GM23248 (cell line): Measurements from ENCODE around the gene SCN4A. TPM values are rescaled to one million over a fixed set of nuclear protein-coding genes. Genes with fewer than 3 reads are reported as not detected.

Source experiments
- DNase-seq: peaks from one replicate; pipeline ENCODE4 v3.0.0-alpha.2; 2015
- H2AFZ ChIP-seq: fragments of 200-600 bp; sonication (generic); 2 replicates; pipeline ENCODE4 v1.6.1; 2016; ENCODE audit warnings: antibody characterized with exemption
- H3F3A ChIP-seq: fragments of 200-600 bp; sonication (generic); 2 replicates; pipeline ENCODE4 v1.6.1; 2016; ENCODE audit warnings: mild to moderate bottlenecking, antibody characterized with exemption, mixed run types; ENCODE audit not compliant: insufficient read depth
- H3K27ac ChIP-seq: fragments of 200-600 bp; sonication (generic); 2 replicates; pipeline ENCODE4 v1.5.1; 2016; ENCODE audit warnings: mild to moderate bottlenecking
- H3K27me3 ChIP-seq: fragments of 200-600 bp; sonication (generic); replicated peaks from 2 replicates; pipeline ENCODE4 v1.6.1; 2016; ENCODE audit warnings: mild to moderate bottlenecking; ENCODE audit not compliant: insufficient read depth
- H3K36me3 ChIP-seq: fragments of 200-600 bp; sonication (generic); 2 replicates; pipeline ENCODE4 v1.6.1; 2016; ENCODE audit warnings: low read depth, mild to moderate bottlenecking
- H3K4me1 ChIP-seq: fragments of 200-600 bp; sonication (generic); 2 replicates; pipeline ENCODE4 v1.6.1; 2016; ENCODE audit warnings: mild to moderate bottlenecking; ENCODE audit not compliant: insufficient read depth
- H3K4me2 ChIP-seq: fragments of 200-600 bp; sonication (generic); one replicate; pipeline ENCODE4 v1.6.1; 2016; ENCODE audit warnings: mild to moderate bottlenecking; ENCODE audit not compliant: unreplicated experiment
- H3K4me3 ChIP-seq: fragments of 200-600 bp; sonication (generic); 2 replicates; pipeline ENCODE4 v1.5.1; 2016; ENCODE audit warnings: mild to moderate bottlenecking
- H3K79me2 ChIP-seq: fragments of 200-600 bp; sonication (generic); 2 replicates; pipeline ENCODE4 v1.6.1; 2016; ENCODE audit warnings: mild to moderate bottlenecking; ENCODE audit not compliant: insufficient read depth
- H3K9ac ChIP-seq: fragments of 200-600 bp; sonication (generic); 2 replicates; pipeline ENCODE4 v1.6.1; 2016; ENCODE audit warnings: mild to moderate bottlenecking
- H3K9me2 ChIP-seq: fragments of 200-600 bp; sonication (generic); 2 replicates; pipeline ENCODE4 v1.6.1; 2016; ENCODE audit warnings: mixed run types, mild to moderate bottlenecking, moderate library complexity; ENCODE audit not compliant: insufficient read depth
- H3K9me3 ChIP-seq: fragments of 200-600 bp; sonication (generic); one replicate; pipeline ENCODE4 v1.6.1; 2017; ENCODE audit warnings: low read depth
- H4K20me1 ChIP-seq: fragments of 200-600 bp; sonication (generic); 2 replicates; pipeline ENCODE4 v1.6.0; 2016; ENCODE audit not compliant: insufficient read depth
- EZH2 ChIP-seq: fragments of 200-600 bp; sonication (generic); IDR thresholded peaks from 2 replicates; pipeline ENCODE4 v1.6.1; 2018; ENCODE audit warnings: antibody characterized with exemption, mild to moderate bottlenecking; ENCODE audit not compliant: insufficient read depth, poor library complexity, severe bottlenecking
- EZH2phosphoT487 ChIP-seq: fragments of 200-600 bp; sonication (generic); IDR thresholded peaks from 2 replicates; pipeline ENCODE4 v1.6.1; 2018; ENCODE audit warnings: antibody characterized with exemption, moderate library complexity, mild to moderate bottlenecking, low read depth; ENCODE audit not compliant: insufficient read depth
- WGBS, 2 experiments: methylation state at CpG; one replicate each; pipeline ENCODE4 v1.1.6; 2015 to 2017; ENCODE audit warnings: low lambda C conversion rate in 2 of 2, low coverage in 1 of 2; ENCODE audit errors: missing lambda C conversion rate in 2 of 2; 5-methylcytosine and 5-hydroxymethylcytosine counted together
- in situ Hi-C: fragments of 300-500 bp; cut with MboI; formaldehyde crosslinking; loops from 2 replicates; pipeline ENCODE4 v1.15.0; 2020
- polyA plus RNA-seq: library from polyadenylated mRNA; unstranded; fragments of >200 nt; fragmentation: Nextera tagmentation; extraction: Ambion mirVana; gene quantifications from 2 replicates; pipeline ENCODE4 v1.2.1, GENCODE V29; 2016
- total RNA-seq: library from RNA; depleted of rRNA; stranded (reverse); fragments of >200 nt; shearing (Covaris generic); gene quantifications from 2 replicates; pipeline ENCODE4 v1.2.3, GENCODE V29; 2014

Gene SCN4A
- total and polyA plus RNA-seq, 2 experiments from 2014 or later, result not detected

- H3K4me3 ChIP-seq, result no peak overlapping the region
- H2AFZ ChIP-seq, result no peak overlapping the region
- H4K20me1 ChIP-seq, result no peaks in the 10 kb centered on the region
- WGBS, 2 experiments, result 84 to 86% methylated on average over 21 of the region's 21 CpGs
- peaks cover 7% of the 10 kb centered on the region for H3K4me1 ChIP-seq
- DNase-seq, result no peak
- peaks cover 29% of the 10 kb centered on the region for H3K27me3 ChIP-seq
- H3F3A ChIP-seq, result no peaks in the 10 kb centered on the region
- H3K9me2 ChIP-seq, result no peaks in the 10 kb centered on the region
- no peaks in the 10 kb centered on the region for H3K9me3 ChIP-seq
- TF ChIP-seq EZH2 (no peak), EZH2phosphoT487 (no peak)
- no peak overlapping the region for H3K9ac ChIP-seq
- no peaks in the 10 kb centered on the region for H3K79me2 ChIP-seq
- in situ Hi-C loops, result no loop called here
- H3K36me3 ChIP-seq, result no peaks in the 10 kb centered on the region
- no peak overlapping the region for H3K27ac ChIP-seq
- H3K4me2 ChIP-seq, result no peak overlapping the region
Observed at GRCh38 chr17:63989622-63990345, 17.1 kb upstream of the SCN4A start.

GRCh38 chr17:63988741-63989621 lies 16.3 kb upstream of the SCN4A start:
- Histone ChIP-seq H4K20me1 (no peaks in the 10 kb centered on the region), H2AFZ (no peak overlapping the region), H3K9me2 (no peaks in the 10 kb centered on the region), H3K27ac (no peak overlapping the region), H3K9me3 (no peaks in the 10 kb centered on the region), H3K4me3 (no peak overlapping the region), H3K4me2 (no peak overlapping the region), H3K4me1 (peaks cover 13% of the 10 kb centered on the region), H3K79me2 (no peaks in the 10 kb centered on the region), H3F3A (no peaks in the 10 kb centered on the region), H3K9ac (no peak overlapping the region), H3K27me3 (peaks cover 22% of the 10 kb centered on the region), H3K36me3 (no peaks in the 10 kb centered on the region)
- whole genome bisulfite sequencing, 2 experiments, result 45 to 52% methylated on average over 20 to 35 of the region's 35 CpGs
- DNase-seq, result peak; percentile 21
- in situ Hi-C loops, result no loop called here
- TF ChIP-seq EZH2phosphoT487, result no peak
- no peak for TF ChIP-seq EZH2

- Histone ChIP-seq H3K27ac (no peak overlapping the region), H3K4me3 (no peak overlapping the region), H3K4me1 (peaks cover 13% of the 10 kb centered on the region), H3K9me2 (no peaks in the 10 kb centered on the region), H3K36me3 (no peaks in the 10 kb centered on the region), H3K9ac (no peak overlapping the region), H3K79me2 (no peaks in the 10 kb centered on the region), H4K20me1 (no peaks in the 10 kb centered on the region), H3K4me2 (no peak overlapping the region), H2AFZ (no peak overlapping the region), H3F3A (no peaks in the 10 kb centered on the region), H3K27me3 (peaks cover 17% of the 10 kb centered on the region), H3K9me3 (no peaks in the 10 kb centered on the region)
- in situ Hi-C loops, result no loop called here
- TF ChIP-seq EZH2, result no peak
- no peak for TF ChIP-seq EZH2phosphoT487
- no peak for DNase-seq
- WGBS, 2 experiments, result 84 to 88% methylated on average over 5 of the region's 5 CpGs
Observed at GRCh38 chr17:63988127-63988478, 15.4 kb upstream of the SCN4A start.

- H3K36me3 ChIP-seq, result no peaks in the 10 kb centered on the region
- TF ChIP-seq EZH2, result no peak
- no peak for TF ChIP-seq EZH2phosphoT487
- H2AFZ ChIP-seq, result no peak overlapping the region
- no peak overlapping the region for H3K9ac ChIP-seq
- no peaks in the 10 kb centered on the region for H3K79me2 ChIP-seq
- WGBS, 2 experiments, result 81 to 83% methylated on average over 15 to 18 of the region's 18 CpGs
- peaks cover 13% of the 10 kb centered on the region for H3K27me3 ChIP-seq
- H4K20me1 ChIP-seq, result no peaks in the 10 kb centered on the region
- peaks cover 13% of the 10 kb centered on the region for H3K4me1 ChIP-seq
- in situ Hi-C loops, result no loop called here
- no peak for DNase-seq
- no peaks in the 10 kb centered on the region for H3K9me2 ChIP-seq
- no peak overlapping the region for H3K27ac ChIP-seq
- H3F3A ChIP-seq, result no peaks in the 10 kb centered on the region
- no peak overlapping the region for H3K4me2 ChIP-seq
- no peaks in the 10 kb centered on the region for H3K9me3 ChIP-seq
- H3K4me3 ChIP-seq, result no peak overlapping the region
Observed at GRCh38 chr17:63987221-63988126, 14.8 kb upstream of the SCN4A start.
